IMR-90 (cell line): ENCODE results near the gene CIITA. TPM values are rescaled to one million over a fixed set of nuclear protein-coding genes. Genes with fewer than 3 reads are reported as not detected.

Source experiments
- ATAC-seq: fragments of 200-7000 bp; cut with Tn5 transposase; 2 replicates; pipeline ENCODE4 v1.9.1; 2020; ENCODE audit warnings: low read depth, mild to moderate bottlenecking, moderate library complexity
- BruUV-seq: library from RNA; stranded (reverse); fragments of 400-500 nt; replicated peaks from 2 replicates; lab custom pipeline; 2021; lab: Mats Ljungman, UMichigan
- CTCF ChIA-PET: fragments of 300-600 bp; formaldehyde crosslinking; extraction: SDS; loops from one replicate; lab custom pipeline; 2021; ENCODE audit warnings: antibody characterized with exemption; lab: Yijun Ruan, JAX
- POLR2A ChIA-PET: fragments of 300-600 bp; sonication (Branson Sonifier 250); formaldehyde crosslinking; loops from one replicate; lab custom pipeline; 2022; ENCODE audit warnings: antibody characterized with exemption; ENCODE audit not compliant: unreplicated experiment; lab: Charles Lee
- DNase-seq: peaks from one replicate; pipeline ENCODE4 v3.0.0; 2013
- H2AFZ ChIP-seq: replicated peaks from 2 replicates; pipeline ENCODE3; 2013; ENCODE audit warnings: low read length, mild to moderate bottlenecking; ENCODE audit not compliant: poor library complexity
- H2AK5ac ChIP-seq: 2 replicates; pipeline ENCODE4 v1.6.1; 2013; ENCODE audit warnings: low read depth, low read length, inconsistent platforms
- H2AK9ac ChIP-seq: replicated peaks from 2 replicates; pipeline ENCODE3; 2013; ENCODE audit warnings: mild to moderate bottlenecking, low read depth, low read length, moderate library complexity; ENCODE audit not compliant: poor library complexity
- H2BK120ac ChIP-seq: 2 replicates; pipeline ENCODE4 v1.6.1; 2013; ENCODE audit warnings: low read depth, low read length, inconsistent platforms
- H2BK15ac ChIP-seq: 3 replicates; pipeline ENCODE4 v1.6.1; 2013; ENCODE audit warnings: low read depth, low read length, inconsistent platforms
- H2BK20ac ChIP-seq: 2 replicates; pipeline ENCODE4 v1.6.1; 2013; ENCODE audit warnings: low read depth, mild to moderate bottlenecking, inconsistent platforms, low read length, moderate library complexity
- H2BK5ac ChIP-seq: 2 replicates; pipeline ENCODE4 v1.6.1; 2013; ENCODE audit warnings: mild to moderate bottlenecking, low read depth, low read length, inconsistent platforms; ENCODE audit not compliant: poor library complexity, severe bottlenecking
- H3K14ac ChIP-seq: replicated peaks from 2 replicates; pipeline ENCODE4 v1.6.1; 2013; ENCODE audit warnings: low read depth, low read length, inconsistent platforms
- H3K18ac ChIP-seq: 2 replicates; pipeline ENCODE4 v1.6.1; 2013; ENCODE audit warnings: low read depth, low read length, control low read depth
- H3K23ac ChIP-seq: 2 replicates; pipeline ENCODE4 v1.6.1; 2013; ENCODE audit warnings: low read depth, low read length, inconsistent platforms
- H3K27ac ChIP-seq: 2 replicates; pipeline ENCODE4 v1.5.1; 2013; ENCODE audit warnings: mild to moderate bottlenecking, control low read depth, low read length; ENCODE audit not compliant: insufficient read depth
- H3K27me3 ChIP-seq: 2 replicates; pipeline ENCODE4 v1.6.1; 2013; ENCODE audit warnings: low read length; ENCODE audit not compliant: control insufficient read depth, insufficient read depth
- H3K36me3 ChIP-seq: 2 replicates; pipeline ENCODE4 v1.6.1; 2013; ENCODE audit warnings: low read length, mixed read lengths; ENCODE audit not compliant: control insufficient read depth, insufficient read depth
- H3K4ac ChIP-seq: 2 replicates; pipeline ENCODE4 v1.6.1; 2013; ENCODE audit warnings: low read depth, low read length, inconsistent platforms
- H3K4me1 ChIP-seq: 2 replicates; pipeline ENCODE4 v1.6.1; 2013; ENCODE audit warnings: low read length, mixed read lengths; ENCODE audit not compliant: control insufficient read depth, insufficient read depth
- H3K4me2 ChIP-seq: 2 replicates; pipeline ENCODE4 v1.6.1; 2013; ENCODE audit warnings: low read depth, mild to moderate bottlenecking, control low read depth, low read length, moderate library complexity
- H3K4me3 ChIP-seq: 2 replicates; pipeline ENCODE4 v1.5.1; 2013; ENCODE audit warnings: low read depth, mild to moderate bottlenecking, control low read depth, low read length, moderate library complexity; ENCODE audit not compliant: insufficient read depth
- H3K56ac ChIP-seq: 2 replicates; pipeline ENCODE4 v1.6.1; 2013; ENCODE audit warnings: low read length, inconsistent platforms; ENCODE audit not compliant: insufficient read depth; ENCODE audit errors: extremely low read depth
- H3K79me1 ChIP-seq, 2 experiments: 2 replicates each; pipeline ENCODE4 v1.6.1; 2013; ENCODE audit warnings: low read length in 2 of 2, inconsistent platforms in 1 of 2, low read depth in 1 of 2
- H3K9ac ChIP-seq: 2 replicates; pipeline ENCODE4 v1.6.1; 2013; ENCODE audit warnings: low read depth, low read length, control low read depth
- H3K9me1 ChIP-seq: 2 replicates; pipeline ENCODE4 v1.6.1; 2013; ENCODE audit warnings: low read length, inconsistent platforms; ENCODE audit not compliant: insufficient read depth
- H3K9me3 ChIP-seq: 2 replicates; pipeline ENCODE4 v1.6.1; 2013; ENCODE audit warnings: low read length; ENCODE audit not compliant: control insufficient read depth, insufficient read depth
- H4K20me1 ChIP-seq: 2 replicates; pipeline ENCODE4 v1.6.1; 2013; ENCODE audit warnings: low read length, inconsistent platforms; ENCODE audit not compliant: insufficient read depth
- H4K5ac ChIP-seq: 2 replicates; pipeline ENCODE4 v1.6.1; 2013; ENCODE audit warnings: mild to moderate bottlenecking, low read depth, low read length, control low read depth
- H4K8ac ChIP-seq, 2 experiments: 2 replicates each; pipeline ENCODE4 v1.6.1; 2013; ENCODE audit warnings: low read depth in 2 of 2, low read length in 2 of 2, control low read depth in 1 of 2, inconsistent platforms in 1 of 2
- H4K91ac ChIP-seq: 2 replicates; pipeline ENCODE4 v1.6.1; 2013; ENCODE audit warnings: low read depth, low read length, inconsistent platforms; ENCODE audit not compliant: insufficient read depth
- BHLHE40 ChIP-seq: fragments of 150-350 bp; IDR thresholded peaks from 2 replicates; pipeline ENCODE4 v1.6.1; 2016; ENCODE audit warnings: mild to moderate bottlenecking, low read depth, low read length
- CEBPB ChIP-seq: IDR thresholded peaks from 2 replicates; pipeline ENCODE4 v1.6.1; 2012; ENCODE audit warnings: low read depth, low read length, improper control_type of control experiment
- CHD1 ChIP-seq: IDR thresholded peaks from 2 replicates; pipeline ENCODE4 v1.6.1; 2012; ENCODE audit warnings: low read depth, low read length, improper control_type of control experiment
- CTCF ChIP-seq: conservative IDR thresholded peaks from 2 replicates; pipeline ENCODE4 v1.5.1; 2012; ENCODE audit warnings: mild to moderate bottlenecking, low read depth, low read length, improper control_type of control experiment
- ELK1 ChIP-seq: fragments of 150-350 bp; IDR thresholded peaks from 2 replicates; pipeline ENCODE4 v1.6.1; 2016; ENCODE audit warnings: low read depth, mild to moderate bottlenecking, low read length, moderate library complexity, borderline replicate concordance
- FOS ChIP-seq: fragments of 150-350 bp; IDR thresholded peaks from 2 replicates; pipeline ENCODE4 v1.6.1; 2016; ENCODE audit warnings: low read depth, low read length
- MAFK ChIP-seq: IDR thresholded peaks from 2 replicates; pipeline ENCODE4 v1.6.1; 2012; ENCODE audit warnings: low read depth, low read length, improper control_type of control experiment
- MAZ ChIP-seq: IDR thresholded peaks from 2 replicates; pipeline ENCODE4 v1.6.1; 2012; ENCODE audit warnings: low read depth, mild to moderate bottlenecking, low read length, improper control_type of control experiment, moderate library complexity, borderline replicate concordance
- NFE2L2 ChIP-seq: fragments of 150-350 bp; IDR thresholded peaks from 2 replicates; pipeline ENCODE4 v1.6.1; 2016; ENCODE audit warnings: low read depth, mild to moderate bottlenecking, low read length
- POLR2A ChIP-seq: IDR thresholded peaks from 2 replicates; pipeline ENCODE4 v1.6.1; 2012; ENCODE audit warnings: mild to moderate bottlenecking, low read depth, low read length
- RAD21 ChIP-seq: IDR thresholded peaks from 2 replicates; pipeline ENCODE4 v1.6.1; 2012; ENCODE audit warnings: low read length, improper control_type of control experiment
- RFX5 ChIP-seq: IDR thresholded peaks from 2 replicates; pipeline ENCODE4 v1.8.0; 2012; ENCODE audit warnings: low read depth, mild to moderate bottlenecking, low read length, moderate library complexity
- SMC3 ChIP-seq: fragments of 150-350 bp; IDR thresholded peaks from 2 replicates; pipeline ENCODE4 v1.6.1; 2016; ENCODE audit warnings: low read depth, mild to moderate bottlenecking, antibody characterized with exemption, low read length, moderate library complexity
- USF2 ChIP-seq: fragments of 150-350 bp; IDR thresholded peaks from 2 replicates; pipeline ENCODE4 v1.6.1; 2017; ENCODE audit warnings: mild to moderate bottlenecking, antibody characterized with exemption, low read length, low read depth
- WGBS, 2 experiments: methylation state at CpG; one replicate each; pipeline versions ENCODE4 v1.1.5 to v1.1.7; 2013; ENCODE audit warnings: missing lambda C conversion rate in 2 of 2; ENCODE audit not compliant: insufficient read length in 1 of 2; ENCODE audit errors: extremely low coverage in 2 of 2; 5-methylcytosine and 5-hydroxymethylcytosine counted together
- dilution Hi-C: fragments of 300-500 bp; cut with HindIII; formaldehyde crosslinking; loops from one replicate; pipeline ENCODE4 v1.14.3; 2018; ENCODE audit warnings: low sequenced_read_pairs; ENCODE audit not compliant: unreplicated experiment
- in situ Hi-C: fragments of 300-500 bp; cut with MboI; formaldehyde crosslinking; loops from 3 replicates; pipeline ENCODE4 v1.14.3; 2019; ENCODE audit warnings: low sequenced_read_pairs, inconsistent platforms, mixed read lengths
- intact Hi-C: fragments of 100-400 bp; cut with micrococcal nuclease; formaldehyde crosslinking; loops from 2 replicates; pipeline ENCODE4 v1.10.0; 2022
- polyA plus RNA-seq, 3 experiments: library from polyadenylated mRNA; depleted of rRNA; stranded (reverse); fragments of >200 nt; gene quantifications; 2 replicates each; pipeline ENCODE4 v1.2.3, GENCODE V29; 2012; ENCODE audit warnings: low replicate concordance in 1 of 3
- total RNA-seq: library from RNA; depleted of rRNA; stranded (reverse); fragments of >200 nt; gene quantifications from 2 replicates; pipeline ENCODE4 v1.2.3, GENCODE V29; 2012

The CIITA gene
- total and polyA plus RNA-seq, 2 of the 4 experiments (the other 2 are of a cell fraction): 0.10 TPM; not detected in 1

- no peaks in the 10 kb centered on the region for H3K36me3 ChIP-seq
- peaks cover 44% of the 10 kb centered on the region for H3K27me3 ChIP-seq
- no peak overlapping the region for H3K18ac ChIP-seq
- H2AK5ac ChIP-seq: no peak overlapping the region
- H3K56ac ChIP-seq: no peak overlapping the region
- H3K14ac ChIP-seq: no peak overlapping the region
- dilution Hi-C loops (no loop called here), in situ Hi-C loops (no loop called here), intact Hi-C loops (no loop called here)
- TF ChIP-seq FOS (no peak), RFX5 (no peak), ELK1 (no peak), CEBPB (no peak), MAFK (no peak), POLR2A (no peak), CTCF (no peak), MAZ (no peak), USF2 (no peak), SMC3 (no peak), CHD1 (no peak), BHLHE40 (no peak), NFE2L2 (no peak), RAD21 (no peak)
- H2BK120ac ChIP-seq: no peak overlapping the region
- no peak overlapping the region for H3K27ac ChIP-seq
- H3K9me3 ChIP-seq: no peaks in the 10 kb centered on the region
- no peaks in the 10 kb centered on the region for H4K20me1 ChIP-seq
- H2AK9ac ChIP-seq: no peak overlapping the region
- ChIA-PET POLR2A (no interaction called here), CTCF (no interaction called here)
- H3K4me2 ChIP-seq: no peak overlapping the region
- no peak overlapping the region for H4K8ac ChIP-seq
- H2BK5ac ChIP-seq: no peak overlapping the region
- H3K23ac ChIP-seq: no peak overlapping the region
- no peak overlapping the region for H4K5ac ChIP-seq
- no peak overlapping the region for H4K91ac ChIP-seq
- no peaks in the 10 kb centered on the region for H3K79me1 ChIP-seq
- no peak overlapping the region for H3K4me3 ChIP-seq
- no TSS peak for BruUV-seq
- DNase-seq (no peak), ATAC-seq (no peak)
- H2BK15ac ChIP-seq: no peak overlapping the region
- no peak overlapping the region for H3K9ac ChIP-seq
- 33% methylated on average over 1 of the region's 8 CpGs; no CpG with 5 or more reads in 1 of the 2 experiments for WGBS, 2 experiments
- H3K4me1 ChIP-seq: no peaks in the 10 kb centered on the region
- no peaks in the 10 kb centered on the region for H3K9me1 ChIP-seq
- H3K4ac ChIP-seq: no peak overlapping the region
- H2AFZ ChIP-seq: no peak overlapping the region
- H2BK20ac ChIP-seq: no peak overlapping the region
Measured at GRCh38 chr16:10877472-10877946, 507 bp downstream of the CIITA start.
